COLO668 (cell line): Measurements from ENCODE around the gene PCCA.
"Not testable (repeated sequence)": the region's sequence is repeated elsewhere in the genome, so short reads cannot be mapped to it uniquely, and the experiment has no call there.

ENCODE experiments used
- DNase-seq: peaks from one replicate; lab custom pipeline; 2025; ENCODE audit not compliant: unreplicated experiment; lab: John Stamatoyannopoulos, UW

PCCA gene

DNA sequence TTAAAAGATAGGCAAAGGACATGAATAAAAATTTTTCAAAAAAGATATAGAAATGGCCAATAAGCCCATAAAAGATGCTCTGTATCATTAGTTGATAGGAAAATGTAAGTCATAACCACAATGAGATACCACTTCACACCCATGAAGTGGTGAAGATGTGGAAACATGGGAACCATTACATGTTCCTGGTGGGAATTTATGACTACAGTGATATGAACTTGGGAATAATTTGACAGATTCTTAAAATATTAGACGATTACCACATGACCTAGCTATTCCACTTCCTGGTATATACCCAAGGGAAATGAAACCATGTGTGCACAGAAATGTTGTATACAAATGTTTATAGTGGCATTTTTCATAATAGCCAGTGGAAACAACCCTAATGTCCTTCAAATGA lies 267.5 kb downstream of the PCCA start:
- DNase-seq = no peak

DNA sequence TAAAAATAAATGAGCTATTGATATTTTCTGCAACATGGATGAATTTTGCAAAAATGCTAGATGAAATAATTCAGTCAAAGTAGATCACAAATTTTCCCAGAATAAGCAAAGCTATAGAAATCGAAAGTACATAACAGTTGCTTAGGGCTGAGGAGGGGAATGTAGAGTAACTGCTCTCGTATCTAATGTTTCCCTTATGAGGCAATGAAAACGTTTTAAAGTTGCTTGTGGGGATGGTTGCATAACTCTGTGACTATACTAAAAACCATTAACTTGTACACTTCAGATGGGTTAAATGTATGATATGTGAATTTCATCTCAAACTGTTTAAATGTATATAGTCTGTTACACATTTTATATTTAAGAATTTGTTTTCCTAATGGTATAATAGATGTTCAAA lies 268.0 kb downstream of the PCCA start:
- no peak for DNase-seq

DNA sequence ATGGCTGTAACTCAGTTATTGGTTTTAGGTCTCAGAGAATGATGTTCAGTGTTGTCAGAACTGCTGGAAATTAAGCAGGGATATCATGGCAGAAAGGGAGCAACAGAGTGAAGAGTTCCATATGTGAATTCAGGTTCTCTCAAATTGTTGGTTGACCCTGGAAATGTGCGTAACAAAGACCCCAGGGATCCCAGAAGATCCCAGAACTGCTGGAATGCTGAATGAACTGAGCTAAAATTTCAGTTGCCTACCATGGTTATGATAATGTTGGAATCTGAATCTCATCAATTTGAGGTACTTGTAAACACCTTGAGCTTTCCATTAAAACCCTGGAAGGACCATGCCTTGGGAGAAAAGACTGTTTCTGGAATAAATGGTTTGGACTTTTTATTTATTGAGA lies 268.9 kb downstream of the PCCA start:
- no peak for DNase-seq

DNA sequence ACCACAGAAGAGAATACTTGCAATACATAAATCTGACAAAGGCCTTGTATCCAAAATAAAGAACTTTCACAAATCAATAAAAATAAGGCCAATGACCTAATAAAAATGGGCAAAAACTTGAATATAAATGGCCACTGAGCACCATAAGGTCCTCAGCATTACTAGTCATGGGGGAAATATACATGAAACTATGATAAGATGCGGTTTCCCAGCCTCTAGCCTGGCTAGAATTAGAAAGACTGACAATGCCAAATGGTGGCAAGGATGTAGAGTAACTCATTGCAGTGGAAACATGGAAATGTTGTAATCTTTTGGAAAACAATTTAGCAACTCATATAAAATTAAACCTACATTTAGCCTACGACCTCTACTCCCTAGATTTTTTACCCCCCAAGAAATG lies 272.6 kb downstream of the PCCA start:
- no peak for DNase-seq

DNA sequence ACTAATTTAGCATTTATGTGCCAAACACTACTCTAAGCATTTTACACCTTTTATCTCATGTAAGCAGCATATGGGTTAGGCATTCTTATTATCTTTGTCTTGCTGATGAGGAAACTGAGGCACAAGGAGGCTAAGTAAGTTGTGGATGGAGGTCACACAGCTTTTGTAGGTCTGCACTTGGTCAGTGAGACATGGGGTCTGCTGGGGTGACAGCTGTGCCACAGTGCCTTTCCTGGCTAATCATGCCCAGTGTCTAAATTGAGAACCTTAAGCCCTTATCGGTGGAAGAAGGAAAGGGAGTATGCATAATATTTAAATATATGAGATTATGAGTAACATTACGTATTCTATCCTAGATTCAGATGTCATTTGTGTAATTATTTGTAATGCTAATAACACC lies 273.5 kb downstream of the PCCA start:
- DNase-seq = no peak

DNA sequence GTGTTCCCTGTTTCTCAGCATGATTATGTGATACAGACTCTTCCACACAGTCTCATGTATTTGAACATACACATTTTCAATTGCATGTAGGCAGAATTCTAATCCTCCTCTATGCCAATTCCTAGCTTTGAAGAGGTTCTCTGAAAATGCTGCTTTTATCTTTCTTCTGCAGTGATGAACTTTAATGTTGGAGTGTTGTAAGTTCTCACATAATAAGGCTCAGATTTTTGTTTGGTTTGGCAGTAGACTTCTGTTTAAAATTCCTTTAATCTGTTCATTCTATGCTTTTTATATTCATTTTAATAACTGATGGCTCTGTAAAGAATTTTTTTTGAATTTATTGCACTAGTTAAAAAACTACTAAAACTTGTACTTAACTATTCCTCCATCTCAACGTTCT lies 273.9 kb downstream of the PCCA start:
- no peak for DNase-seq

DNA sequence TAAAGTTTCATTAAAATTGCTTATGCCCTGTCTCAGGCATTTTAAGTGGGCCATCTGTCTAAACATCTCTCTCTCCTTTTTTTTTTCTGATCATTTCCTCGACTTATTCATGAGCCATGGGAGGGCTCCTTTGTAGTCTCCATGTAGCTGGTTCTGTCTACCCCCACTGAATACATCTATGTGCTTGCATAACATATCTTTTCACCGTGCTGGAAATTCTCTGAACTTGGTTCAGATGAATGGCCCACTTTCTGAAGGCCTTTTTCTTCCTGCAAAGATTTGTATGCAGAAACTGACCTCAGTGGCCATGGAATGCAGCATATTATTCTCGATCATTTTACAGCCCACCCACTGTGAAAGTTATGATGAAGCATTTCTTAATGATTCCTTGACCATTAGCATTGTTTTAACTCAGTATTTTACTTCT lies 274.4 kb downstream of the PCCA start:
- no peak for DNase-seq

DNA sequence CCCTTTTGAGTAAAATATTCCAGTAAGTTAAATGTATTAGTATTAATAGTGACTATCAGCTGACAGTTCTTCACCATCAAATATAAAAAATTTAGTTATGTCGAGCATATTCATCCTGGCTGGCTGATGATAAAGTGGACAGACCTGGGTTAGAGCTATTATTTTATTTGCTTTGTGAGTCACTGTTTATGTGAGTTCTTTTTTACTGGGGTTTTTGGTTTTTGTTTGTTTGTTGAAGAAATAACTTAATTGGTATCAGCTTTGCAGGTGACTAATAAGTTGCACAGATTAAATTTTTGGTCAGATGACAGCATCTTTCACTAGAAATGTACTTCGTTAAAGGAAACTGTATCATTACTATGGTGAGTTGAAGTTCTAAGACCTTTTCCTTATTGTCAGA lies 275.0 kb downstream of the PCCA start:
- DNase-seq = no peak

DNA sequence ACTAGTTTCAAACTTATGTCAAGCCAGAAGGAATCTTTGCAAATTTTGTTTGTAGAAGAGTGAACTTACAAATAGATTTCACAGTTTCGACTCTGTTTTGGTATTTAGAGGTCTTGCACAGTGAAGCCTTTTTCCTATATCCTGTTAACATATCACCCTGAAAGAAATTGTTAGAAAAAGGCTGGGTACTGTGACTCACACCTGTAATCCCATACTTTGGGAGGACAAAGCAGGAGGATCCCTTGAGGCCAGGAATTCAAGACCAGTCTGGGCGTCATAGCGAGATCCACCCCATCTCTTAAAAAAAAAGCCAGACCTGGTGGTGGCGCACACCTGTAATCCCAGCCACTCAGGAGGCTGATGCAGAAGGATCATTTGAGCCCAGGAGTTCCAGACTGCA lies 275.7 kb downstream of the PCCA start:
- no peak for DNase-seq

DNA sequence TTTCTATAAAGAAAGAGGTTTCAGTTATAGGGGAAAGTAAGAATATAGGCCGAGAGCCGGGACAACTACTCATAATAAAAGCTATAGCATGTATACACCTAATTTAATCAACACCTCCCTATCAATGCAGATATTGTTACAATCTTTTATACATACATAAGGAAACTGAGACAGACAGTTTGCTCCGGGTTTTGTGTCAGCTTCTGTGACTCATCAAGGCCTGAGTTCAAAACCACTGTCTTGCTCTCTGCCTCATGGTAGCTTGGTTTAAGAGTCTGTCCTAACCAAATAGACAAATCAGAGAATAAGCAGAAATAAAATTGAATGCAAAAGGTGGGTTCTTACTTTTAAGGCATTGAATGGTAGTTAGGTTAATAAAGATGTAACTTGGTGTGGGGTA lies 276.8 kb downstream of the PCCA start:
- no peak for DNase-seq

DNA sequence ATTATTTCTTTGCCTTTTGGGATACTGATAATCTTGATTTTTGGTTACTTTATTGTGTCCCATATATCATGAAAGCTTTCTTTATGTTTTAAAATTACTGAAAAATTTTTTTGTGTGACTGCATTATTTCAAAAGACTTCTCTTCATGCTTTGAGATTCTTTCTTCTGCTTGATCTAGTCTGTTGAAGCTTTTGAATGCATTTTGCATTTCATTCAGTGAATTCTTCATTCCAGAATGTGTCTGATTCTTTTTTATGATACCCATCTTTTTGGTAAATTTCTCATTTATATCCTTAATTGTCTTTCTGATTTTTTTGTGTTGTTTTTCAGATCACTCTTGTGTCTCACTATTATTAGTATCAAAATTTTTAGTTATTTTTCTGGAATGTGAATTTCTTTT lies 289.6 kb downstream of the PCCA start:
- no peak for DNase-seq

DNA sequence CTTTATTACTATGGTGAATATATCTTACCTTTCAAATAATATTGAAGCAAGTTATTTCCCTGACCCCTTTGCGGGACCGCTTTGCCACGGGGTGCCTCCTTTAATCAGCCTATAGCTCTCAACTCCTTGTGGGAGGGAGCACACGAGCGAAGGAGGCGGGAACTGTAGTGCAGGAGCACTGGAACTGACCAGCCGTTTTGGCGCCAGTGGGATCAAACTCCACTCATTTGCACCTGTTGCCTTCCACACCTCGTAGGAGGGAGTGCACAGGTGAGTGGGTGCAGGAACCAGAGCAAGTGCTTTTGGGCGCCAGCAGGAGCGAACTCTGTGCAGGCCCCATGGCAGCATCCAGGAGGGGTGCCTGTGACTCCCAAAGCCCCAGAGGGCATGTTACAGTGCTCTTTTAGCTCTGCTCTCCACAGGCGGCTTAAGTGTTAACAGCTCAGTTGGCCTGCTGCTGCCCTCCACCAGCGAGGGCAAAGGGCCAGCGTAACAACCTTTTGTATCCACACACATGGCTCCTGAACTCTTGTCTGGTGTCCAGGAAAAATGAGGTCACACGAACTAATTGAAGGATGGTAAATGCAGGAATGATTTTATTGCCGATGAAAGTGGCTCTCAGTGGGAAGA lies 292.8 kb downstream of the PCCA start:
- no peak for DNase-seq

DNA sequence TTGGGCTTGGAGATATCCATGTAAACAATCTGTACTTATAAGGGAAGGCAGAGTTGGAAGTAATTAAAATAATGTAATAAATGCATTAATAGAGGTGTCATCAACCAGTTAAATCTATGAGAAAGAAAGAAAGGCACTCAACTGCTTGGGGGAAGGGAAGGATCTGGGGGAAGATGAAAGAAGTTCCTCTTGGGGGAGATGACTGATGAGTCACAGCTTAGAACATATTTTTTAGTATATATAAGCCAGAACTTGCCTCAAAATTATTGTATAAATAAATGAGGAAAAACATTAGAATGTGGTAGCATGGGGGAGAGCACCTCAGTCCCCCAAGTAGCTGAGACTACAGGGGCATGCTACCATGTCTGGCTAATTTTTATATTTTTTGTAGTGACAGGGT lies 293.9 kb downstream of the PCCA start:
- DNase-seq = no peak

DNA sequence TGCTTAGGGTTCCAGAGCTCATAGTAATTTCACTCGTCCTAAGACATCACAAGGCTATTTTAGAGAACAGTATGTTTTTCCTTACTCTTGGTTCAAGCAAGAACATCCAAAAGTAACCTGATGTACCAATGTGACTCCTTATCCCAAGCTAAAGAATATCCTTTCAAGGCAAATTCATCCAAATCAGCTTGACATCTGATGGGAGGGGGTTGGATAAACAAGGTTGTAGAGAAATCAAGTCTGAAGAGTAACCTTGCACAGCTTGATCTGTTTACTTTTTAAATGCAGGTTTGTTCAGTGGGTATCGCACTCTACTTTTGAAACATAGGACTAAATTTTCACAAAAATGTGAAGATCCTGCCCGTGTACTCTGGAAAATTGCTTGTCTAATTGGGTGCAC lies 298.5 kb downstream of the PCCA start:
- DNase-seq = no peak

DNA sequence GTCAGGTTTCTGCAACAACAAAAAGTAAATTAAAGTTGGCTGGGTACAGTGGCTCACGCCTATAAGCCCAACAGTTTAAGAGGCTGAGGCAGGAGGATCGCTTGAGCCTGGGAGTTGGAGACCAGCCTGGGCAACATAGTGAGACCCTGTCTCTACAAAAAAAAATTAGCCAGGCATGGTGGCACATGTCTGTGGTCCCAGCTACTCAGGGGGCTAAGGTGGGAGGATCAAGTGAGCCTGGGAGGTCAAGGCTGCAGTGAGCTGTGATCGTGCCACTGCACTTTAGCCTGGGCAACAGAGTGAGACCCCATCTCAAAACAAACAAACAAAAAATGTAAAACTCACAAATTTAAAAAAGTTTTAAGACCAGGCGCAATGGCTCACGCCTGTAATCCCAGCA lies 299.3 kb downstream of the PCCA start:
- DNase-seq = not testable (repeated sequence)

DNA sequence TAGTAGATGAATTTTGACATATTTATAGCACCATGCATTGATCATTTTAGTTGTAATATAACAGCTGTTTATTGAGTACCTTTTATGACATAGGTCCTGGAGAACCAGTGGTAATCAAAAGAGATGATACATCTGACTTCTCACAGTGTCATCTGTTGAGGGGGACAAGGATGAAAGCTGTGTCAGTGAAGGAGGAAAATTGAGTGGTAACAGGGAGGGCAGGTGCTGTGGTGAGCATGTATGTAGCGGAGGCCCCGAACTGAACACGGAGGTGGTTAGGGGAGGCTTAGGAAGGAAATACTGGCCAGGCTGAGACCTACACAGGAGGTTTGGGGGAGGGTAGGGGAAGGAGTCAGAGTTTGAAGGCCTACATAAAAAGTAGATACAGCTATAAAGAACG lies 300.0 kb downstream of the PCCA start:
- DNase-seq = no peak

DNA sequence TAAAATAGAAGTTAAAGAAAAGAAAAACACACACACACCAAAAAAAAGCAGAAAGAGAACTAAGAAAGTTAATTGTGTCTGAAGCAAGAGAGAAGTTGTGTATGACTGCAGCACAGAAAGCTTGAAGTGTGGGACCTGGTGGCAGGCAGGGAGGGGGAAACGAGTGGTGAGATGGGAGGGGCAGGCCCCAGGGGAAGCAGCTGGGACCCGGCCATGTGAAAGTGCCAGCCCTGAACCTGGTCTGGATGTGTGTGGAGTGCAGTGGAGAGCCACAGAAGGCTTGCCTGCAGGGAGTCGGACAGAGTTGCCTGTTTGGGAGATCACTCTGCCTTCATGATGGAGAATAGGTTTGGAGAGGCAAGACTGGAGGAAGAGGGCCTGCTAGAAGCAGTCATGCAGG lies 300.7 kb downstream of the PCCA start:
- no peak for DNase-seq

DNA sequence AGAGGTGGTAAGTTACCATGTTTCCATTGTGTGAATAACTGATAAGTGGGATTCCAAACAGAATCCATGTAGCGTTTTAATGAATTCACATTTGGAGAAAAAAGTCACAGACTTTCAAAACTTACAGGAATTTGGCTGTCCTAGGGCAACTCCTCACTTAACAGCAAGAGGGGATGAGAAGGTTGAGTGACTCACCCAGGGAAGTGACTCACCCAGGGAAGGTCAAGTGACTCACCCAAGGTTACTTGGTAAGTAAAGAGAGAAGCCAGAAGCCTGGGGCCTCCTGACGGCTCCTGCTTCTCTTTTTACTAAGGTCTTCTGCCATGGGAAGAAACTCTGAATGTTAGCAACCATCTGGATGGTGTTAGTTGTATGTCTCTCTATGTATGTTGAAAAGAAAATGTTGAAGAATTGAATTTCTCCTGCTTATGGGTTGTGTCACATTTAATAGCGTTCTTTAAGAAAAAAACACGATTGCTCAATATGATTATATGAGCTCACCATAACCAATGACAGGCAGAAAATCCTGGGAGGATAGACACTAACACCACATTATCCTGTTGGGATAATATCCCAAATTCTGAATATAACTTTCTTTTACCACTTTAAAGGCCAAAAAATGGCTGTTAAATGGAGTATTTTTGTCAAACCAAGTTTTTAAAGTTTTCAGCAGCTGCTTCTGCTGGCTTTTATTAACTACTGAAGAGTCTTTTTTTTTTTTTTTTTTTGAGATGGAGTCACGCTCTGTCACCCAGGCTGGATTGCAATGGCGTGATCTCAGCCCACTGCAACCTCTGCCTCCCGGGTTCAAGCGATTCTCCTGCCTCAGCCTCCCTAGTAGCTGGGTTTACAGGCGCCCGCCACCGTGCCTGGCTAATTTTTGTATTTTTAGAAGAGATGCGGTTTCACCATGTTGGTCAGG lies 304.1 kb downstream of the PCCA start:
- DNase-seq = peak; percentile 57

DNA sequence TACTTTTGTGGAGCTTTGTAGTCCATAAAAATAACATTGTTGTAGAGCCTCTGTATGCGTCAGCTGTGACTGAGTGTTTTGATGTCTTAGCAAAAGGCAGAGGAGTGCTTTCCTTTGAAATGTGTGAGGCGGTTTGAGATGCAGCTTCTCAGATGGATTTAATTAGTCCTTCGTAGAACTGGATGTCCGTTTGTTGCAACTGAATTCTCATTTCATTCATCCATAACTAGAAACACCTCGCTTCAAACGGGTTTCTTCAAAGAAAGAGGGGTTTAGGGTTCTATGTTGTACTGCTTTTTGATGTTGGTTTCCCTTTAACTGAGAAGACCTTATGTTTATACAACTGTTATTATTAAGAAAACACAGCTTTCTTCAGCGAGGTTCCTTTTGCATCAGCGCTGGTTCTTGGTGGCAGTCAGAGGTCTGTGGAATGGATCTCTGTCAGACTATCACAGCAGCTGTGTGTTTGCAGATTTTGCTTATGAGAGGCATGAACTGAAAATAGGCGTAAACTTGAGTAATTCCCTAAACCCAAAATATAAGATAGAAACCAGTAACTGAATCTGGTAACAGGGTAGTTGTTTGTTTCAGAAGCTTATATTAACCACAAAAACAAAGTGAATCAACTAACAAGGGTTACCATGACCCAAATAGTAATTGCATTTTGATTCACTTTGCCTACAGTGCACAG lies 305.3 kb downstream of the PCCA start:
- no peak for DNase-seq

DNA sequence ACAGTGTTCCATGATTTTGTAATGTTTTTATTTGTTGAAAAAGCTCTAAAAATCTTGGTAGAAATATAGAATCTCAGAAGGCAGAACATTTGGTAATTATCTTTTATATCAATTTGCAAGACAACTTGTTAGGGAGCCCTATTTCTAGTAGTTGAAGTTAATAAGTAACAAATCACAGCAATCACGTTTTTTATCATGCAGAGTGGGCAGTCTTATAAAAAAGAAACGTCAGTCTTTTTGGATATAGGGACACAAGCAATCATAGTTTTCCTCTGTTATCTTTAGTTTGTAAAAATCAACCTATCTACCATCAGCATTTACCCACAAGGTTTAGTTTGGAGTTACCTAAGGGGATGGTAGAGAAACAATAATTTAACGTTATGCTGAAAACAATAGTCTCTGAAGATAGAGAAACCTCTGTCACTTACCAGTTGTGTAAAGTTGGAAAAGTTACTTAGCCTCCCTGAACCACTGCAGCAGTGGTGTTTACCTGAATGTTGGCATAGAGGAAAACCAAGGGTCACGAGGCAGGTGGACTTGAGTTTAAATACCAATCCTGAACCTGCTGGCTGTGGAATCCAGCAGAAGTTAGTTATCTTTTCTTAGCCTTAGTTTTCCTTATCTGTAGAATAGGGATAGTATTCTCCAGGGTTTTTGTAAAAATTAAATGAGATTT lies 306.9 kb downstream of the PCCA start:
- no peak for DNase-seq

DNA sequence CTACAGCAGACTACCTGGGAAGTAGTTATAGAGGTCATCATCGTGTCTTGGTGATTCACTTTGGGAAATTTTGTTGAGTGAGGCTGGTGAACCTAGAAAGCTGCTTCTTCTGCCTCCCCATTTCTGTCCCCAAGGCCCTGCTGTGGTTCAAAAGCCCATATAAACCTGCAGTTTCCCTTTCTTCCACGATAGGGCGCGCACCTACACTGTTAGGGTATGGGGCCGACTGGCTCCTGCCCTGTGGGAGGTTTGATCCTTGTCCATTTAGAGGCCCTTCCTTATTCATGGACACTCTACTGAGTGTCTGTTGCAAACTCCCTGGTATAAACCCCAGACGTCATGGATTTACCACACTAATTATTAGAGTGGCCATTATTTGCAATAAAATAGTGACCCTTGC lies 307.9 kb downstream of the PCCA start:
- no peak for DNase-seq

DNA sequence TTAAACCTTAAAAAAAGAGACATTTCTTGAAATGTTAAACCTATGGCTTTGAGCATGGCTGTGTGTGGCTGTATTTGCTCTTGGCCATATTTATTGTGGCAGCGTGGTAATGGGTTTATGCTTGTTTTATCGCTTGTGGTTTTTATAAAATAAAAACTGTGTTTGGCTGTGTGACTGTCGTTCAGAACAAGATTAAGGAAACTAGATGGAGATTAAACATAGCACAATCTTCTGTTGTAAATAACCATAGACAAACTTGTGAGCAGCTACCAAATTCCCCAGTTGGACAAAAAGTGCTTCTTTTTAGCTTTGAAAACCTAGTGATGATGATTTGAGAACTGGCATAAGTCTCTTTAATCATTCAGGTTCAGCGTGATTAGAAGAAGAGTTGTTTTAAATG lies 308.7 kb downstream of the PCCA start:
- DNase-seq = no peak
